H1 (cell line): ENCODE data around the gene LPAR3. TPM values are rescaled to one million over a fixed set of nuclear protein-coding genes. Genes with fewer than 3 reads are reported as not detected.

Source experiments
- EGR1 ChIP-seq: IDR thresholded peaks from 2 replicates; pipeline ENCODE4 v1.6.1; 2011; ENCODE audit warnings: low read depth, low read length, borderline replicate concordance
- NRF1 ChIP-seq: IDR thresholded peaks from 2 replicates; pipeline ENCODE4 v1.6.1; 2011; ENCODE audit warnings: mild to moderate bottlenecking, low read depth, low read length, improper control_type of control experiment
- POLR2A ChIP-seq, 2 experiments: IDR thresholded peaks; 1 replicate in 1 of 2; 2 replicates in 1 of 2; pipeline ENCODE4 v1.6.1; 2011; ENCODE audit warnings: low read depth in 2 of 2, low read length in 2 of 2, mild to moderate bottlenecking in 2 of 2; ENCODE audit errors: control extremely low read depth in 1 of 2
- SUZ12 ChIP-seq: fragments of 200-600 bp; sonication (generic); IDR thresholded peaks from 2 replicates; pipeline ENCODE4 v1.6.1; 2012; ENCODE audit warnings: mild to moderate bottlenecking, inconsistent platforms, low read length, moderate library complexity, mixed read lengths
- TAF7 ChIP-seq: optimal IDR thresholded peaks from 2 replicates; pipeline ENCODE3; 2011; ENCODE audit warnings: low read depth, mild to moderate bottlenecking, inconsistent platforms, low read length, moderate library complexity, borderline replicate concordance
- ZNF274 ChIP-seq: IDR thresholded peaks from 2 replicates; pipeline ENCODE4 v1.7.0; 2012; ENCODE audit warnings: low read length, borderline replicate concordance; ENCODE audit errors: extremely low read depth
- polyA plus RNA-seq, 7 experiments: library from polyadenylated mRNA; depleted of rRNA in 3 of 7; stranded (reverse) in 5 of 7; unstranded in 2 of 7; fragments of >200 nt in 5 of 7; fragments of 200-250 nt in 2 of 7; gene quantifications; 1 replicate in 5 of 7; 2 replicates in 1 of 7; 4 replicates in 1 of 7; pipeline versions ENCODE4 v1.2.1 to v1.2.3, GENCODE V29; 2011 to 2013; ENCODE audit warnings: missing spikeins in 2 of 7, mixed read lengths in 2 of 7
- total RNA-seq: library from RNA; stranded (reverse); fragmentation: NEBNext Ultra II Directional; extraction: Animal tissue kit (Norgen Biotek cat#: 25700); gene quantifications from 2 replicates; pipeline ENCODE4 v1.2.1, GENCODE V29; 2021

LPAR3 gene
- total and polyA plus RNA-seq, 2 of the 8 experiments (the other 6 are each of a cell fraction or from before 2014, with no cell fraction given): 17.1 to 25.4 TPM

DNA sequence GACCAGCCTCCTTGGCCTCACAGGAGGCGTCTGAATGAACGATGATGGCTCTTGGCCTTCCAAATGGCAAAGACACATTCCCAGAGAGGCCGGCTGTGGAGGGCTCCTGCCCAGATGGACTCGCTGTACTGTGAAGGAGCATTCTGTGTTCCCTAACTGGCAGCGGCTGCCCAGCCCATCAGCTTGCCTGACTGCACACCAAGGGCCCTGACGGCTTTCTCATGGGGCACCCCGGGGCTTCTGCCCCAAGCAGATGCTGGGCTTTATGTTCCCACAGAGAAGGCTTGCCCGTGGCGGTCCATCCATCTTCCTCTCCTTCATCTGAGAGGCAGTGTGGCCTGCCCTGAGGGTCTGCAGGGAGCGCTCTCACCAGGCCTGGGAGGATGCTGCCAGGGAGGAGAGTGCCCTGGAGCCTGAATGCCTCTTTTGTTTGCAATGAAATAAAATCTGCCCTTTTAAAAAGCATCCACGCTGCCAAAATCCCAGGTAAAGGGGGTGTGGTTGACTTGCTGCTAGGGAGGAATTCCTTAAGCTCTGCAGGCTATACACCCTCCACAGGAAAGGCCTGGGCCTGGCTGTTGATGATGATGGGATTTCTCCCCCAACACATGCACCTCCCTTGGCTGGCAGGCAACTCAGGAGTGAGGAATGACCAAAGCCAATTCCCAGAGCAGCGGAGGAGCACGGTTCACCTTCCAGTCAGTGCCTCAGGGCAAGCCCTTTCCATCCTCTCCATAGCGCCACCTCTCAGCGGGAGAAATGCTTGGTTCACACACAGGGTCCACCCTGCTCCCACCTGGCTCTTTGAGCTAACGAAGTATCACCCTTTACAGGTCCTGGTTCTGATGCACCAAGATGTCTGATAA is 118.1 kb downstream of the LPAR3 start (continued):
- TF ChIP-seq TAF7 (no peak), NRF1 (no peak), SUZ12 (no peak), ZNF274 (no peak), POLR2A (IDR thresholded peaks at IDR 0.05; ENCODE audit: control extremely low read depth in 1 of 2, low read depth in 2 of 2, low read length in 2 of 2) (no peak), EGR1 (no peak)
